BLaER1 treated with 17β-estradiol and CSF1 and Interleukin-3, amounts not matched to agents 10 nM and 100 nM (cell line): Measurements from ENCODE around the gene WDR33.

Experiments used
- H3K27ac ChIP-seq, 11 experiments: shearing (Covaris generic); formaldehyde crosslinking; 2 replicates each; pipeline ENCODE4 v1.8.1; 2022
- H3K27me3 ChIP-seq, 11 experiments: shearing (Covaris generic); formaldehyde crosslinking; 2 replicates each; pipeline ENCODE4 v1.8.1; 2022
- H3K36me3 ChIP-seq, 11 experiments: shearing (Covaris generic); formaldehyde crosslinking; 2 replicates each; pipeline ENCODE4 v1.8.1; 2022
- H3K4me1 ChIP-seq, 10 experiments: shearing (Covaris generic); formaldehyde crosslinking; 2 replicates each; pipeline ENCODE4 v1.8.1; 2022
- H3K4me2 ChIP-seq, 11 experiments: shearing (Covaris generic); formaldehyde crosslinking; 2 replicates each; pipeline ENCODE4 v1.8.1; 2022
- H3K4me3 ChIP-seq, 10 experiments: shearing (Covaris generic); formaldehyde crosslinking; 2 replicates each; pipeline ENCODE4 v1.8.1; 2022
- H3K9ac ChIP-seq, 11 experiments: shearing (Covaris generic); formaldehyde crosslinking; 2 replicates each; pipeline ENCODE4 v1.8.1; 2022
- H3K9me3 ChIP-seq, 11 experiments: shearing (Covaris generic); formaldehyde crosslinking; replicated peaks in 1 of 11; 2 replicates each; pipeline ENCODE4 v1.8.1; 2022
- H4K20me1 ChIP-seq, 11 experiments: shearing (Covaris generic); formaldehyde crosslinking; 2 replicates each; pipeline ENCODE4 v1.8.1; 2022
- Cebpa-rat ChIP-seq, 11 experiments: shearing (Covaris generic); IDR thresholded peaks; 2 replicates each; pipeline ENCODE4 v1.8.1; 2022

WDR33 gene

GRCh38 chr2:127721978-127722355, 89.0 kb downstream of the WDR33 start:
- Histone ChIP-seq H3K36me3 (peaks cover 82 to 99% (median 86%) of the 10 kb centered on the region in 11 experiments), H3K9me3 (no peaks in the 10 kb centered on the region), H3K27ac (no peak overlapping the region), H3K4me1 (peaks cover 0 to 10% (median under 1%) of the 10 kb centered on the region in 10 experiments; a peak in 7 of 20 replicates), H3K4me3 (no peak overlapping the region), H3K4me2 (no peak overlapping the region), H4K20me1 (peaks cover 0 to 9% (median 0%) of the 10 kb centered on the region in 11 experiments; a peak in 1 of 22 replicates), H3K9ac (no peak overlapping the region), H3K27me3 (no peaks in the 10 kb centered on the region)
- no peak for TF ChIP-seq Cebpa-rat (IDR thresholded peaks at IDR 0.05)

- Histone ChIP-seq H3K27ac (no peak overlapping the region), H3K4me1 (peaks cover 0 to 15% (median 6%) of the 10 kb centered on the region in 10 experiments; a peak in 12 of 20 replicates), H3K9me3 (no peaks in the 10 kb centered on the region), H3K4me2 (no peak overlapping the region), H3K36me3 (peaks cover 82 to 99% (median 88%) of the 10 kb centered on the region in 11 experiments), H3K27me3 (no peaks in the 10 kb centered on the region), H4K20me1 (peaks cover 0 to 9% (median 0%) of the 10 kb centered on the region in 11 experiments; a peak in 1 of 22 replicates), H3K4me3 (no peak overlapping the region), H3K9ac (no peak overlapping the region)
- no peak for TF ChIP-seq Cebpa-rat (IDR thresholded peaks at IDR 0.05)
These were observed 89.5 kb downstream of the WDR33 start for GRCh38 chr2:127721311-127721977.

DNA sequence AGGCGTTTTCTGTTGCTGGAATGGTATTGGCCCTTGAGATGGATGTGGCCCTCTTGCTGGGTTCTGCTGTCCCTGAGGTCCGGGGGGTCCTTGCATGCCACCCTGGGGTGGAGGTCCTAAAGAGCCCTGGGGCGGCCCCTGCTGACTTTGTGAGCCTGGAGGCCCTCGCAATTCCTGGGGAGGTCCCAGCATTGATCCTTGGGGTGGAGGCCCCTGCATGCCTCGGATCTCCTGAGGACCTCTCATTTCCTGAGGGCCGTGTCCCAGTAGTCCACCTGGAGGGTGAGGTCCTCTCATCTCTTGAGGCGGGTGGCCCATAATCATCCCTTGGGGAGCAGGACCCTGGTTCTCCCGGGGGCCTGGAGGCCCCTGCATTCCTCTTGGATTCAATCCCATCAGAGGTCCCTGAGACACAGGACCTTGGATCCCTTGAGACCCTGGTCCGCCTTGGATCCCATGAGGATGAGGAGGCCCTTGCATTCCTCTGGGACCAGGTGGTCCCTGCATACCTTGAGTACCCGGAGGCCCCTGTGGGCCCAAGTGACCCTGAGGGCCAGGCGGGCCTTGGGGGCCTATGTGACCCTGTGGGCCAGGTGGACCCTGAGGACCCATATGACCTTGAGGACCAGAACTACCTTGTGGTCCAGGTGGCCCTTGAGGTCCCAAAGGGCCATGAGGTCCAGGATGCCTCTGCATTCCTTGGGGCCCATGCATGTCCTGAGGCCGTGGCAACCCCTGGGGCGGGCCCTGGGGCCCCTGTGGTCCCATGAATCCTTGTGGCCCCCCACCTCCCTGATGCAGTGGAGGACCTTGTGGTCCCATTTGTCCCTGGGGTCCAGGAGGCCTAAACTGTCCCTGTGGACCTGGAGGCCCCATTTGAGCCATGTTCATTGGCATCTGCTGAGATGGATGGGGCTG, 91.4 kb downstream of the WDR33 start:
- Histone ChIP-seq H3K27me3 (no peaks in the 10 kb centered on the region), H3K4me1 (peaks cover 0 to 19% (median 12%) of the 10 kb centered on the region in 10 experiments; a peak in 13 of 20 replicates), H3K36me3 (peaks cover 84 to 100% (median 92%) of the 10 kb centered on the region in 11 experiments), H3K9ac (no peak overlapping the region), H3K4me2 (no peak overlapping the region), H3K27ac (no peak overlapping the region), H3K9me3 (no peaks in the 10 kb centered on the region), H3K4me3 (no peak overlapping the region), H4K20me1 (peaks cover 0 to 13% (median 0%) of the 10 kb centered on the region in 11 experiments; a peak in 3 of 22 replicates)
- TF ChIP-seq Cebpa-rat (IDR thresholded peaks at IDR 0.05): no peak

- Histone ChIP-seq H3K4me2 (no peak overlapping the region), H3K36me3 (peaks cover 78 to 100% (median 91%) of the 10 kb centered on the region in 11 experiments), H3K4me3 (no peak overlapping the region), H3K27me3 (no peaks in the 10 kb centered on the region), H3K9me3 (no peaks in the 10 kb centered on the region), H3K4me1 (peaks cover 0 to 19% (median 12%) of the 10 kb centered on the region in 10 experiments; a peak in 14 of 20 replicates), H3K27ac (no peak overlapping the region), H4K20me1 (peaks cover 0 to 13% (median 0%) of the 10 kb centered on the region in 11 experiments; a peak in 4 of 22 replicates), H3K9ac (no peak overlapping the region)
- no peak for TF ChIP-seq Cebpa-rat (IDR thresholded peaks at IDR 0.05)
These were observed 92.7 kb downstream of the WDR33 start for GRCh38 chr2:127718271-127718670.

GRCh38 chr2:127715778-127716449, 95.1 kb downstream of the WDR33 start:
- H4K20me1 ChIP-seq: peaks cover 0 to 13% (median 0%) of the 10 kb centered on the region in 11 experiments; a peak in 4 of 22 replicates
- no peak overlapping the region for H3K4me3 ChIP-seq
- H3K27me3 ChIP-seq: no peaks in the 10 kb centered on the region
- H3K36me3 ChIP-seq: peaks cover 61 to 95% (median 76%) of the 10 kb centered on the region in 11 experiments
- H3K9me3 ChIP-seq: no peaks in the 10 kb centered on the region
- H3K4me2 ChIP-seq: no peak overlapping the region; a peak in 1 of 22 replicates
- TF ChIP-seq Cebpa-rat (IDR thresholded peaks at IDR 0.05): no peak
- no peak overlapping the region for H3K9ac ChIP-seq
- H3K27ac ChIP-seq: no peak overlapping the region
- H3K4me1 ChIP-seq: peaks cover 4 to 24% (median 12%) of the 10 kb centered on the region in 10 experiments; a peak in 14 of 20 replicates

DNA sequence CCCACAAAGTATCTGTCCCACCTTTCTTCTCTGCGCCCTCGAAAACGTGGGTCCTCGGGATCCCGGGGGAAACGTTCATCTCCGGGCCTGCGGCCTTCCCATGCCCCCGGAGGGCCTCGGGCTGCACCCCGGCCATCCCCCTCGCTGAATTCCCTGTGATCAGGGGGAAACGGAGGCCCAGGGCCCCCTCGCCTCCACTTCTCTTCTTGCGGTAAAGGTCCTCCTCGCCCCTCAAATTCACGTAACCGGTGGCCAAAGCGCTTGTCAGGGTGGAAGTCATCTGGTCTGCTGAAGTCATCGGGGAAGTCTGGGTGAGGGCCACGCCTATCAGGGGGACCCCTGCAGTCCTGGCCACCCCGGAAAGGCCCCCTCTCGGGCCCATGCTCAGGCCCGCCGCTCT, 97.4 kb downstream of the WDR33 start:
- H3K27ac ChIP-seq: no peak overlapping the region
- TF ChIP-seq Cebpa-rat (IDR thresholded peaks at IDR 0.05): no peak
- H3K9ac ChIP-seq: no peak overlapping the region
- no peaks in the 10 kb centered on the region for H3K27me3 ChIP-seq
- H3K9me3 ChIP-seq: no peaks in the 10 kb centered on the region
- peaks cover 4 to 24% (median 10%) of the 10 kb centered on the region in 10 experiments; a peak in 14 of 20 replicates for H3K4me1 ChIP-seq
- H4K20me1 ChIP-seq: peaks cover 0 to 13% (median 0%) of the 10 kb centered on the region in 11 experiments; a peak in 4 of 22 replicates
- H3K4me2 ChIP-seq: no peak overlapping the region
- H3K4me3 ChIP-seq: no peak overlapping the region
- peaks cover 60 to 95% (median 76%) of the 10 kb centered on the region in 11 experiments for H3K36me3 ChIP-seq

- Histone ChIP-seq H3K4me1 (peaks cover 4 to 24% (median 10%) of the 10 kb centered on the region in 10 experiments; a peak in 14 of 20 replicates), H3K27me3 (no peaks in the 10 kb centered on the region), H3K4me2 (no peak overlapping the region), H3K27ac (no peak overlapping the region), H3K9me3 (no peaks in the 10 kb centered on the region), H3K9ac (no peak overlapping the region), H3K36me3 (peaks cover 60 to 95% (median 76%) of the 10 kb centered on the region in 11 experiments), H3K4me3 (no peak overlapping the region), H4K20me1 (peaks cover 0 to 13% (median 0%) of the 10 kb centered on the region in 11 experiments; a peak in 4 of 22 replicates)
- TF ChIP-seq Cebpa-rat (IDR thresholded peaks at IDR 0.05): no peak
These were observed 98.0 kb downstream of the WDR33 start for GRCh38 chr2:127712999-127713398.

DNA sequence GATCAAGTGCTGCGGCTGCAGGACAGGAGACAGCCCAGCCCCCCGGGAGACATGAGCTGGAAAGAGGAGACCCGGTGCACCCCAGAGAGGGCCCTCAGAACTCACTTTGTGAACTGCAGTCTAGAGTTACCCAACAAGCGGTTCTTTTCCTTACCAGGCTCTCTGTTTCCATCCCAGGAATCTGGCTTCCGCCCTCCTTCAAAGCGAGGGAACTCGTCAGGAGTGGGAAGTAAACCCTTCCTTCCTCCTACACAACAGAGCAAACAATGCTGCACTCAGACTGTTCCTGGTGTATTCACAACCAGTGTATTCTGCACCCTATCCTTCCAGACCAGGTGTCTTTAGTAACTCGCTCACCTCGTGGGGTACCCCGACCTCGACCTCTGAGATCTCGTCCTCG, 101.6 kb downstream of the WDR33 start:
- TF ChIP-seq Cebpa-rat (IDR thresholded peaks at IDR 0.05): no peak
- Histone ChIP-seq H3K27ac (no peak overlapping the region), H4K20me1 (peaks cover 8 to 23% (median 17%) of the 10 kb centered on the region in 11 experiments; a peak in 14 of 22 replicates), H3K4me1 (peaks cover under 1 to 29% (median 11%) of the 10 kb centered on the region in 10 experiments; a peak in 16 of 20 replicates), H3K4me3 (no peak overlapping the region), H3K27me3 (no peaks in the 10 kb centered on the region), H3K9ac (no peak overlapping the region), H3K36me3 (peaks cover 69 to 95% (median 83%) of the 10 kb centered on the region in 11 experiments), H3K4me2 (no peak overlapping the region), H3K9me3 (no peaks in the 10 kb centered on the region)
